Neural cell (in vitro differentiated cells): Measurements from ENCODE around the gene FGF9. TPM values are rescaled to one million over a fixed set of nuclear protein-coding genes. Genes with fewer than 3 reads are reported as not detected.

Experiments used
- H2AFZ ChIP-seq: fragments of 200-600, 300-800 bp; sonication (generic), shearing (Covaris generic); 2 replicates; pipeline ENCODE4 v1.6.0; 2014; ENCODE audit warnings: low read depth, mild to moderate bottlenecking, antibody characterized with exemption, low read length, moderate library complexity
- H3F3A ChIP-seq: fragments of 200-600 bp; shearing (Covaris generic); 2 replicates; pipeline ENCODE4 v1.6.1; 2016; ENCODE audit warnings: mild to moderate bottlenecking, moderate library complexity, mixed read lengths, antibody characterized with exemption, low read length; ENCODE audit not compliant: insufficient read depth, poor library complexity, severe bottlenecking
- H3K27ac ChIP-seq: fragments of 200-600, 300-800 bp; sonication (generic), shearing (Covaris generic); 2 replicates; pipeline ENCODE4 v1.5.1; 2014; ENCODE audit warnings: mild to moderate bottlenecking, low read length, moderate library complexity
- H3K27me3 ChIP-seq: fragments of 300-800, 200-600 bp; sonication (generic), shearing (Covaris generic); 2 replicates; pipeline ENCODE4 v1.6.0; 2014; ENCODE audit warnings: mild to moderate bottlenecking, low read depth, low read length, moderate library complexity; ENCODE audit not compliant: insufficient read depth
- H3K36me3 ChIP-seq: fragments of 300-800, 200-600 bp; sonication (generic), shearing (Covaris generic); 2 replicates; pipeline ENCODE4 v1.5.1; 2014; ENCODE audit warnings: mild to moderate bottlenecking, antibody characterized with exemption, low read length, moderate library complexity; ENCODE audit not compliant: insufficient read depth
- H3K4me2 ChIP-seq: fragments of 300-800, 200-600 bp; sonication (generic), shearing (Covaris generic); 2 replicates; pipeline ENCODE4 v1.6.0; 2014; ENCODE audit warnings: mild to moderate bottlenecking, low read length
- H3K4me3 ChIP-seq: fragments of 300-800, 200-600 bp; sonication (generic), shearing (Covaris generic); 2 replicates; pipeline ENCODE4 v1.5.1; 2014; ENCODE audit warnings: mild to moderate bottlenecking, low read length, moderate library complexity
- H3K79me2 ChIP-seq: fragments of 200-600 bp; shearing (Covaris generic); replicated peaks from 2 replicates; pipeline ENCODE4 v1.6.0; 2014; ENCODE audit warnings: mild to moderate bottlenecking, low read length, moderate library complexity; ENCODE audit not compliant: insufficient read depth
- H3K9ac ChIP-seq: fragments of 300-800, 200-600 bp; sonication (generic), shearing (Covaris generic); 2 replicates; pipeline ENCODE4 v1.6.1; 2016; ENCODE audit warnings: mild to moderate bottlenecking, low read length, mixed read lengths
- H3K9me2 ChIP-seq: fragments of 200-600 bp; shearing (Covaris generic); 2 replicates; pipeline ENCODE4 v1.6.1; 2016; ENCODE audit warnings: mild to moderate bottlenecking, low read length, mixed read lengths; ENCODE audit not compliant: insufficient read depth
- H3K9me3 ChIP-seq: fragments of 200-600, 300-800 bp; sonication (generic), shearing (Covaris generic); 2 replicates; pipeline ENCODE4 v1.6.1; 2016; ENCODE audit warnings: mild to moderate bottlenecking, mixed run types, low read length, moderate library complexity, mixed read lengths
- H4K20me1 ChIP-seq: fragments of 200-600 bp; shearing (Covaris generic); 2 replicates; pipeline ENCODE4 v1.6.1; 2016; ENCODE audit warnings: mild to moderate bottlenecking, mixed run types; ENCODE audit not compliant: insufficient read depth
- CTCF ChIP-seq: fragments of 450-650 bp; IDR thresholded peaks from 2 replicates; pipeline ENCODE4 v1.5.1; 2014; ENCODE audit warnings: antibody characterized with exemption, mild to moderate bottlenecking, moderate library complexity; ENCODE audit not compliant: poor library complexity, severe bottlenecking
- EP300 ChIP-seq: fragments of 450-650 bp; conservative IDR thresholded peaks from 2 replicates; pipeline ENCODE4 v1.6.1; 2014; ENCODE audit warnings: antibody characterized with exemption, mild to moderate bottlenecking, moderate library complexity; ENCODE audit not compliant: poor library complexity, severe bottlenecking
- EZH2 ChIP-seq: fragments of 200-600, 300-800 bp; shearing (Covaris generic), sonication (generic); IDR thresholded peaks from 2 replicates; pipeline ENCODE4 v1.6.1; 2014; ENCODE audit warnings: antibody characterized with exemption, low read length, borderline replicate concordance, mild to moderate bottlenecking; ENCODE audit not compliant: insufficient read depth, poor library complexity, severe bottlenecking
- MXI1 ChIP-seq: fragments of 450-650 bp; conservative IDR thresholded peaks from 2 replicates; pipeline ENCODE4 v1.6.1; 2014; ENCODE audit warnings: antibody characterized with exemption, mild to moderate bottlenecking; ENCODE audit not compliant: poor library complexity, severe bottlenecking
- POLR2AphosphoS5 ChIP-seq: IDR thresholded peaks from 2 replicates; pipeline ENCODE4 v1.6.1; 2012
- RAD21 ChIP-seq: fragments of 450-650 bp; conservative IDR thresholded peaks from 2 replicates; pipeline ENCODE4 v1.6.1; 2014; ENCODE audit warnings: antibody characterized with exemption, mild to moderate bottlenecking, moderate library complexity
- REST ChIP-seq: IDR thresholded peaks from 2 replicates; pipeline ENCODE4 v1.6.1; 2012; ENCODE audit warnings: borderline replicate concordance
- SMC3 ChIP-seq: fragments of 450-650 bp; conservative IDR thresholded peaks from 2 replicates; pipeline ENCODE4 v1.6.1; 2014; ENCODE audit warnings: antibody characterized with exemption, mild to moderate bottlenecking, moderate library complexity; ENCODE audit not compliant: poor library complexity
- TAF1 ChIP-seq: IDR thresholded peaks from 2 replicates; pipeline ENCODE4 v1.6.1; 2012; ENCODE audit warnings: low read depth
- polyA plus RNA-seq: library from polyadenylated mRNA; depleted of rRNA; stranded (reverse); fragments of >200 nt; gene quantifications from 2 replicates; pipeline ENCODE4 v1.2.3, GENCODE V29; 2014

Gene FGF9
- polyA plus RNA-seq, 1 donor from 2014 or later, result 29.4 TPM

GRCh38 chr13:21673789-21674489, 3.1 kb downstream of the FGF9 start:
- H3F3A ChIP-seq, result peaks cover 4% of the 10 kb centered on the region
- no peaks in the 10 kb centered on the region for H3K9me3 ChIP-seq
- H3K4me3 ChIP-seq, result peak overlapping the region; percentile 92
- no peak overlapping the region for H3K4me2 ChIP-seq
- peaks cover 32% of the 10 kb centered on the region for H3K79me2 ChIP-seq
- H3K36me3 ChIP-seq, result no peaks in the 10 kb centered on the region
- no peaks in the 10 kb centered on the region for H4K20me1 ChIP-seq
- H3K27me3 ChIP-seq, result peaks cover 19% of the 10 kb centered on the region
- H3K9ac ChIP-seq, result peak overlapping the region; percentile 90
- peak overlapping the region; percentile 91 for H3K27ac ChIP-seq
- TF ChIP-seq CTCF, result peak; percentile 38
- TF ChIP-seq SMC3, result peak; percentile 30
- TF ChIP-seq EZH2, result no peak
- peak; percentile 28 for TF ChIP-seq EP300
- TF ChIP-seq POLR2AphosphoS5, result peak; percentile 59
- TF ChIP-seq MXI1, result no peak
- peak; percentile 51 for TF ChIP-seq REST
- peak; percentile 43 for TF ChIP-seq TAF1
- peak; percentile 15 for TF ChIP-seq RAD21
- no peaks in the 10 kb centered on the region for H3K9me2 ChIP-seq
- H2AFZ ChIP-seq, result peak overlapping the region; percentile 76

GRCh38 chr13:21674490-21675009, 3.7 kb downstream of the FGF9 start:
- Histone ChIP-seq H3K36me3 (no peaks in the 10 kb centered on the region), H4K20me1 (no peaks in the 10 kb centered on the region), H3K27ac (peak overlapping the region; percentile 91), H3F3A (peaks cover 4% of the 10 kb centered on the region), H3K9me2 (no peaks in the 10 kb centered on the region), H3K4me2 (no peak overlapping the region), H3K9me3 (no peaks in the 10 kb centered on the region), H3K27me3 (peaks cover 19% of the 10 kb centered on the region), H3K4me3 (peak overlapping the region; percentile 92), H2AFZ (peak overlapping the region; percentile 76), H3K79me2 (peaks cover 32% of the 10 kb centered on the region), H3K9ac (peak overlapping the region; percentile 90)
- TF ChIP-seq POLR2AphosphoS5 (peak; percentile 10), MXI1 (peak; percentile 30), EZH2 (no peak), RAD21 (no peak)
